CD4-positive, alpha-beta T cell treated with Interleukin-2 at 100 ng/mL for 4 hours (primary cell): ENCODE data around the gene TMEM101.
"Not testable (repeated sequence)": the region's sequence is repeated elsewhere in the genome, so short reads cannot be mapped to it uniquely, and the experiment has no call there.

ENCODE experiments used
- DNase-seq: peaks from one replicate; pipeline ENCODE4 v3.0.0-alpha.2; 2020; ENCODE audit warnings: low spot score

TMEM101 gene

GRCh38 chr17:44023545-44024270, 8.9 kb upstream of the TMEM101 start:
- no peak for DNase-seq

GRCh38 chr17:44022246-44022645, 7.5 kb upstream of the TMEM101 start:
- DNase-seq = no peak

- DNase-seq = not testable (repeated sequence)
Observed at GRCh38 chr17:44021227-44021626, 6.5 kb upstream of the TMEM101 start.

- no peak for DNase-seq
Observed at GRCh38 chr17:44014133-44014436, 678 bp downstream of the TMEM101 start.

- no peak for DNase-seq
Observed at GRCh38 chr17:44012874-44013273, 1.9 kb downstream of the TMEM101 start.

GRCh38 chr17:44012391-44012790, 2.4 kb downstream of the TMEM101 start:
- DNase-seq = no peak

- DNase-seq = no peak
Observed at GRCh38 chr17:44011876-44012275, 2.9 kb downstream of the TMEM101 start.

- DNase-seq = no peak
Observed at GRCh38 chr17:44010966-44011647, 3.7 kb downstream of the TMEM101 start.

GRCh38 chr17:44008205-44008909, 6.4 kb downstream of the TMEM101 start:
- no peak for DNase-seq

- DNase-seq = no peak
Observed at GRCh38 chr17:44007346-44008204, 7.2 kb downstream of the TMEM101 start.

- peak; percentile 98 for DNase-seq
Observed at GRCh38 chr17:44006598-44007345, 8.0 kb downstream of the TMEM101 start.

- DNase-seq = no peak
Observed at GRCh38 chr17:44006272-44006597, 8.5 kb downstream of the TMEM101 start.

GRCh38 chr17:44005527-44006271, 9.1 kb downstream of the TMEM101 start:
- peak; percentile 35 for DNase-seq

GRCh38 chr17:44004761-44005526, 9.8 kb downstream of the TMEM101 start:
- DNase-seq = no peak

GRCh38 chr17:44004077-44004760, 10.5 kb downstream of the TMEM101 start, which contains the start of gene NAGS:
TSS of gene NAGS (plus strand) at chr17:44004622. CDS start at chr17:44004664, 42 bp downstream.
- no peak for DNase-seq

GRCh38 chr17:44002141-44002848, 12.5 kb downstream of the TMEM101 start:
- no peak for DNase-seq

- no peak for DNase-seq
Observed at GRCh38 chr17:44001461-44001920, 13.3 kb downstream of the TMEM101 start.

GRCh38 chr17:44000871-44001460, 13.8 kb downstream of the TMEM101 start:
- DNase-seq = no peak
